ENCODE measurements around the gene COL4A1.

COL4A1 gene

DNA sequence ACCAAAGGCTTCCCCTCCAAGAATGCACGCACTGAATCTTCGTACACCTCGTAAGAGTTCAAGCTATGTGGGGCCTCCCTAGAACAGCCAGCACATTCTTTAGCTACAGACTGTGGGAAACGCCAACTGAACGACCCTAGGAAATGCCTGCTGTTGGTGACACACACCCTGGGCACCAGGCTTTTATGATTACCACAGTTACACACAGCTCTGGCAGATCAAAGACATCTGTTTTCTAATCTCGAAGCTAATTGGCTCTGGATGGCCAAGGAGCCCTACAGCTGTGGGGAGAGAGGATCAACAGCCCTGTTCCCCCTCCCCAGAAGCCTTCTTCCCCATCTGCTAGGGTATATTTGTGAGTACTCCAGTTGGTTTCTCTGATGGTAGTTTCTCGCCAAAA, 123.0 kb downstream of the COL4A1 start:
- no peak overlapping the region for H3K9ac ChIP-seq (ENCODE audit: low read depth, low read length)
- H3K9me3 ChIP-seq (ENCODE audit: control insufficient read depth, insufficient read depth, low read length), result no peaks in the 10 kb centered on the region
- no peaks in the 10 kb centered on the region for H3K4me1 ChIP-seq (ENCODE audit: control insufficient read depth, insufficient read depth, low read length)
- peaks cover 28% of the 10 kb centered on the region for H3K36me3 ChIP-seq (ENCODE audit: control insufficient read depth, insufficient read depth, low read length)
- no peaks in the 10 kb centered on the region for H3K27me3 ChIP-seq (ENCODE audit: control insufficient read depth, insufficient read depth, low read length)
- no peak overlapping the region for H3K27ac ChIP-seq (ENCODE audit: low read depth, low read length)
- H3K4me3 ChIP-seq (ENCODE audit: low read depth, low read length), result no peak overlapping the region

GRCh38 chr13:110182461-110182860, 124.5 kb downstream of the COL4A1 start:
- H3K4me1 ChIP-seq (ENCODE audit: control insufficient read depth, insufficient read depth, low read length), result no peaks in the 10 kb centered on the region
- no peak overlapping the region for H3K9ac ChIP-seq (ENCODE audit: low read depth, low read length)
- no peaks in the 10 kb centered on the region for H3K27me3 ChIP-seq (ENCODE audit: control insufficient read depth, insufficient read depth, low read length)
- peaks cover 37% of the 10 kb centered on the region for H3K36me3 ChIP-seq (ENCODE audit: control insufficient read depth, insufficient read depth, low read length)
- no peak overlapping the region for H3K4me3 ChIP-seq (ENCODE audit: low read depth, low read length)
- H3K27ac ChIP-seq (ENCODE audit: low read depth, low read length), result no peak overlapping the region
- H3K9me3 ChIP-seq (ENCODE audit: control insufficient read depth, insufficient read depth, low read length), result no peaks in the 10 kb centered on the region

- no peak overlapping the region for H3K9ac ChIP-seq (ENCODE audit: low read depth, low read length)
- no peaks in the 10 kb centered on the region for H3K4me1 ChIP-seq (ENCODE audit: control insufficient read depth, insufficient read depth, low read length)
- H3K27ac ChIP-seq (ENCODE audit: low read depth, low read length), result no peak overlapping the region
- H3K36me3 ChIP-seq (ENCODE audit: control insufficient read depth, insufficient read depth, low read length), result peaks cover 42% of the 10 kb centered on the region
- H3K9me3 ChIP-seq (ENCODE audit: control insufficient read depth, insufficient read depth, low read length), result no peaks in the 10 kb centered on the region
- no peaks in the 10 kb centered on the region for H3K27me3 ChIP-seq (ENCODE audit: control insufficient read depth, insufficient read depth, low read length)
- H3K4me3 ChIP-seq (ENCODE audit: low read depth, low read length), result no peak overlapping the region
Measured at GRCh38 chr13:110182003-110182402, 125.0 kb downstream of the COL4A1 start.

DNA sequence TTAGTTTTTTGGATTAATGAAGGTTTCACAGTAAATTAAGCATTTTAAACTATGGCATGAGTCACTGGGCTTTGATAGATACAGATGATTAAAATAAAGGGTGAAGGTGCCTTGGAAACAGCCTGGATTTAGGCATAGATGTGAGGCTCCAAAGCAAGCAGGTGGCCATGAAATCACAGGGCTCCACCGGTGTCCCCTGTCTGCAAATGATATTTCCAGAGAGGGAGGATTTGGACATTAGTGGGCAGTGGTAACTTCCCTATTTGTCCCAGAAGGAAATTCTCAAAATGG, 127.2 kb downstream of the COL4A1 start:
- Histone ChIP-seq H3K4me1 (ENCODE audit: control insufficient read depth, insufficient read depth, low read length) (no peaks in the 10 kb centered on the region), H3K4me3 (ENCODE audit: low read depth, low read length) (no peak overlapping the region), H3K9me3 (ENCODE audit: control insufficient read depth, insufficient read depth, low read length) (no peaks in the 10 kb centered on the region), H3K36me3 (ENCODE audit: control insufficient read depth, insufficient read depth, low read length) (peaks cover 51% of the 10 kb centered on the region), H3K27ac (ENCODE audit: low read depth, low read length) (no peak overlapping the region), H3K9ac (ENCODE audit: low read depth, low read length) (no peak overlapping the region), H3K27me3 (ENCODE audit: control insufficient read depth, insufficient read depth, low read length) (no peaks in the 10 kb centered on the region)

DNA sequence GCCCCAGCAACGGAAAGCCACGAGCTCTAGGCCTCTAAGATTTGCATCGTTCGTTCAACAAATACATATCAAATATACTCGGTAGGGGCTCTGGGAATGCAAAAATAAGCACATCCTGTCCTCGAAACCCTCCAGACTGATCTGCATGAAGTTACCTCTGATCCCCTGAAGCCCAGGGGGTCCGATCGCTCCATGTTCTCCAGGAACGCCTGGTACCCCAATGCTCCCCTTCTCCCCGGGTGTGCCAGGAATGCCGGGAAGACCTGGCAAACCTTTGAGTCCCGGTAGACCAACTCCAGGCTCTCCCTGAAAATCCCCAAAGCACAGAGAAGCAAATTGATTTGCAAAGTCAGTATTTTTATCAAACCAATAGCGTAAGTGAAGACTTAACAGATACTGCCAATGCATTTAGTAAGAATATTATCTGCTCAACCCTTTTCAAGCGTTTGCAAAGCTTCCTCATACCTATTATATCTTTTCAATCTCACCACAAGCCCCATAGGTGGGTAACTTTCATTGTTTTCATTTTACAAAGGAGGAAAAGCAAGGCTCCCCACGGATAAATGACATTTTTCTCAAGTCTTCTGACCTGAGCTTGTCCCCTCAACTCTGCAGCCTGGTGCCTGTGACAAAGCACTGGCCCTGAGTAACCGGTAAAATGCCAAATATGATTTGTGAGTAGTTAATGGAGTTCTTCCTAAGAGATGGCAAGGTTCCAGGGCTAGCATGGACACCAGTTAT, 127.7 kb downstream of the COL4A1 start:
- peaks cover 56% of the 10 kb centered on the region for H3K36me3 ChIP-seq (ENCODE audit: control insufficient read depth, insufficient read depth, low read length)

DNA sequence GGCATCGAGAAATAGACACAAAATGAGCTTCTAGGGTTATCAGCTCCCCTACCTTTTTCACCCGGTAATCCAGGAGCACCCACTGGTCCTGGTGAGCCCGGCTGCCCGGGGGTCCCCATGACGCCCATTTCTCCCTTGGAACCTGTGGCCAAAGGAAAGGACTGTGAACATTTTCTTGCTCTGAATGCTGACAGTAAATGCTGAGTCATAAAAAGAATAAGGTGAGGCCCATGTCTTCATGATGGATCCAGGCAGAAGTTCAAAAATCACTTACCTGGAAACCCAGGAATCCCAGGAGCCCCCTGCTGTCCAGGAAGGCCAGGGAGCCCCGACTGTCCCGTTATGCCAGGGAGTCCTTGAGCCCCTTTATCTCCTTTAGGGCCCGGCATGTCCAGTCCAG, 129.2 kb downstream of the COL4A1 start:
- H3K9ac ChIP-seq (ENCODE audit: low read depth, low read length), result no peak overlapping the region
- H3K4me1 ChIP-seq (ENCODE audit: control insufficient read depth, insufficient read depth, low read length), result no peaks in the 10 kb centered on the region
- no peak overlapping the region for H3K4me3 ChIP-seq (ENCODE audit: low read depth, low read length)
- H3K9me3 ChIP-seq (ENCODE audit: control insufficient read depth, insufficient read depth, low read length), result no peaks in the 10 kb centered on the region
- H3K27me3 ChIP-seq (ENCODE audit: control insufficient read depth, insufficient read depth, low read length), result no peaks in the 10 kb centered on the region
- no peak overlapping the region for H3K27ac ChIP-seq (ENCODE audit: low read depth, low read length)
- H3K36me3 ChIP-seq (ENCODE audit: control insufficient read depth, insufficient read depth, low read length), result peaks cover 70% of the 10 kb centered on the region

More for the DNA sequence above, 127.7 kb downstream of the COL4A1 start:
- Histone ChIP-seq H3K4me3 (ENCODE audit: low read depth, low read length) (no peak overlapping the region), H3K4me1 (ENCODE audit: control insufficient read depth, insufficient read depth, low read length) (no peaks in the 10 kb centered on the region), H3K27ac (ENCODE audit: low read depth, low read length) (peak overlapping the region; percentile 18), H3K27me3 (ENCODE audit: control insufficient read depth, insufficient read depth, low read length) (no peaks in the 10 kb centered on the region), H3K9ac (ENCODE audit: low read depth, low read length) (no peak overlapping the region), H3K9me3 (ENCODE audit: control insufficient read depth, insufficient read depth, low read length) (no peaks in the 10 kb centered on the region)

DNA sequence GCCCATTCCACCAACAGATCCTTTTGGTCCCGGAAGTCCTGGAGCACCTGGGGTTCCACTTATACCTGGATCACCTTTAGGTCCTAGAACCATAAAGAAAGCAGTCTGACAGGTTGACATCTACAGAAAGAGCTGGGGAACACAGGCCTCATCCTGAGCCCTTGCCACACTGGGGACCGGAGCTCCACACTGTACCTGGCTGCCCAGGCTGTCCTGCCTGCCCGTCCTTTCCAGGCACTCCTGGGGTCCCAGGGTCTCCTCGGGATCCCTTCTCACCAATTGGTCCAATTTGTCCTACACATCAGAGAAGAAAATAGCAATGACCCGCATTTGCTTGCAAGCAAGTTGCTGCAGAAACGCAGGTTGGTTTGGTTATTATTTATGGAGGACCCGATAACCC, 130.5 kb downstream of the COL4A1 start:
- Histone ChIP-seq H3K27me3 (ENCODE audit: control insufficient read depth, insufficient read depth, low read length) (no peaks in the 10 kb centered on the region), H3K27ac (ENCODE audit: low read depth, low read length) (no peak overlapping the region), H3K36me3 (ENCODE audit: control insufficient read depth, insufficient read depth, low read length) (peaks cover 69% of the 10 kb centered on the region), H3K4me1 (ENCODE audit: control insufficient read depth, insufficient read depth, low read length) (no peaks in the 10 kb centered on the region), H3K9ac (ENCODE audit: low read depth, low read length) (no peak overlapping the region), H3K4me3 (ENCODE audit: low read depth, low read length) (no peak overlapping the region), H3K9me3 (ENCODE audit: control insufficient read depth, insufficient read depth, low read length) (no peaks in the 10 kb centered on the region)

- H3K4me3 ChIP-seq (ENCODE audit: low read depth, low read length), result no peak overlapping the region
- peaks cover 69% of the 10 kb centered on the region for H3K36me3 ChIP-seq (ENCODE audit: control insufficient read depth, insufficient read depth, low read length)
- H3K9ac ChIP-seq (ENCODE audit: low read depth, low read length), result no peak overlapping the region
- no peaks in the 10 kb centered on the region for H3K9me3 ChIP-seq (ENCODE audit: control insufficient read depth, insufficient read depth, low read length)
- H3K27me3 ChIP-seq (ENCODE audit: control insufficient read depth, insufficient read depth, low read length), result no peaks in the 10 kb centered on the region
- H3K4me1 ChIP-seq (ENCODE audit: control insufficient read depth, insufficient read depth, low read length), result no peaks in the 10 kb centered on the region
- no peak overlapping the region for H3K27ac ChIP-seq (ENCODE audit: low read depth, low read length)
Measured at GRCh38 chr13:110173247-110173818, 133.6 kb downstream of the COL4A1 start.

- Histone ChIP-seq H3K9me3 (ENCODE audit: control insufficient read depth, insufficient read depth, low read length) (no peaks in the 10 kb centered on the region), H3K27ac (ENCODE audit: low read depth, low read length) (no peak overlapping the region), H3K27me3 (ENCODE audit: control insufficient read depth, insufficient read depth, low read length) (no peaks in the 10 kb centered on the region), H3K4me3 (ENCODE audit: low read depth, low read length) (no peak overlapping the region), H3K4me1 (ENCODE audit: control insufficient read depth, insufficient read depth, low read length) (no peaks in the 10 kb centered on the region), H3K36me3 (ENCODE audit: control insufficient read depth, insufficient read depth, low read length) (peaks cover 63% of the 10 kb centered on the region), H3K9ac (ENCODE audit: low read depth, low read length) (no peak overlapping the region)
Measured at GRCh38 chr13:110170882-110171281, 136.1 kb downstream of the COL4A1 start.

DNA sequence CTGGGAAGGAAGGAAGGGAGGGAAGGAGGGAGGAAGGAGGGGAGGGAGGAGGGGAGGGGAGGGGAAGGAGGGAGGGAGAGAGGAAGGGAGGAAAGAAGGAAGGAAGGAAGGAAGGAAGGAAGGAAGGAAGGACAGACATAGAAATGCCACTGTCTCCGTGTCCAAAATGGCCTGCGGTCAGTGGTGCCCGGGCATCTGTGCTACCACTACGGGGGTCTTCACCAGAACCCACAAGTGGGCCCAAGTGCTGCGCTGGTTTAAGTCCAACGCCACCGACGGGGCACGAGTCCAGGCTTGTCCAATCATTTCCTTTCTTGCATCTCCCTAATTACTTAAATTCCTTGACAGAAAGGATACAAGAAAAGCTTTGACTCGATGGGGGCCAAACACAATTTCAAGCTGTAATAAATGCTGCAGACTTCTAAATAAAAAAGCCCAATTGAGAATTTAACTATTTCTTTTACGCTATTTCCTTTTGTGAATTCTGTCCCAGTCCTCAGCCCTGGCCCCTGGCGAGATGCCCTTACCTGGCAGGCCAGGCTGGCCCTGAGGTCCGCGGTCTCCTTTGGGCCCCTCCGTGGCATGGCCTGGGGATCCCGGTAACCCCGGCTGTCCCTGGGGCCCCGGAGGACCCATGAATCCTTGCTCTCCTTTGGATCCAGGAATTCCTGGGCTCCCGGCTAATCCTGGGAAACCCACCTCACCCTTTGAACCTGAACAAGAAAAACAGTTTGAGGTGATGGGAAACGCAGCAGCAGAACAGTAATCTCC, 136.8 kb downstream of the COL4A1 start:
- Histone ChIP-seq H3K4me3 (ENCODE audit: low read depth, low read length) (no peak overlapping the region), H3K36me3 (ENCODE audit: control insufficient read depth, insufficient read depth, low read length) (peaks cover 58% of the 10 kb centered on the region), H3K4me1 (ENCODE audit: control insufficient read depth, insufficient read depth, low read length) (no peaks in the 10 kb centered on the region), H3K27ac (ENCODE audit: low read depth, low read length) (no peak overlapping the region), H3K9me3 (ENCODE audit: control insufficient read depth, insufficient read depth, low read length) (no peaks in the 10 kb centered on the region), H3K27me3 (ENCODE audit: control insufficient read depth, insufficient read depth, low read length) (no peaks in the 10 kb centered on the region), H3K9ac (ENCODE audit: low read depth, low read length) (no peak overlapping the region)
